MCF 10A (cell line): ENCODE measurements around the gene SAPCD1. TPM values are rescaled to one million over a fixed set of nuclear protein-coding genes. Genes with fewer than 3 reads are reported as not detected.
A peak's percentile ranks its signal among the peaks of the same experiment; 100 is the strongest.

ENCODE experiments used
- BruUV-seq: library from RNA; stranded (reverse); fragments of 400-500 nt; replicated peaks from 2 replicates; lab custom pipeline; 2021; lab: Mats Ljungman, UMichigan
- CTCF ChIA-PET: fragments of 300-600 bp; sonication (Branson Sonifier 250); formaldehyde crosslinking; extraction: SDS; loops from one replicate; lab custom pipeline; 2021; ENCODE audit warnings: antibody characterized with exemption, inconsistent platforms; lab: Yijun Ruan, JAX
- POLR2A ChIA-PET: fragments of 300-600, 350-650 bp; sonication (Branson Sonifier 250); formaldehyde crosslinking; extraction: SDS; loops from one replicate; lab custom pipeline; 2020; ENCODE audit warnings: antibody characterized with exemption, inconsistent platforms; lab: Yijun Ruan, JAX
- DNase-seq: peaks from one replicate; pipeline ENCODE4 v3.0.0-alpha.2; 2018; ENCODE audit not compliant: unreplicated experiment
- H3K27ac Mint-ChIP-seq: one replicate; pipeline ENCODE4 v1.8.0; 2022; ENCODE audit warnings: mild to moderate bottlenecking, low read depth, mixed read lengths; ENCODE audit not compliant: unreplicated experiment
- H3K27me3 Mint-ChIP-seq: one replicate; pipeline ENCODE4 v1.8.0; 2022; ENCODE audit warnings: mixed read lengths; ENCODE audit not compliant: insufficient read depth, unreplicated experiment
- H3K36me3 Mint-ChIP-seq: one replicate; pipeline ENCODE4 v1.8.0; 2022; ENCODE audit warnings: mild to moderate bottlenecking, moderate library complexity, mixed read lengths; ENCODE audit not compliant: insufficient read depth, unreplicated experiment
- H3K4me1 Mint-ChIP-seq: one replicate; pipeline ENCODE4 v1.8.0; 2022; ENCODE audit warnings: mixed read lengths; ENCODE audit not compliant: insufficient read depth, unreplicated experiment
- H3K4me3 Mint-ChIP-seq: one replicate; pipeline ENCODE4 v1.8.0; 2022; ENCODE audit warnings: mild to moderate bottlenecking, moderate library complexity, mixed read lengths; ENCODE audit not compliant: unreplicated experiment
- H3K9me3 Mint-ChIP-seq: one replicate; pipeline ENCODE4 v1.8.0; 2022; ENCODE audit warnings: mixed read lengths; ENCODE audit not compliant: unreplicated experiment
- CTCF ChIP-seq: fragments of 200-600 bp; IDR thresholded peaks from one replicate; pipeline ENCODE4 v1.8.0; 2022; ENCODE audit warnings: antibody characterized with exemption, mild to moderate bottlenecking; ENCODE audit not compliant: unreplicated experiment
- intact Hi-C: fragments of 100-400 bp; cut with micrococcal nuclease; formaldehyde crosslinking; loops from 2 replicates; pipeline ENCODE4 v1.14.1; 2022
- total RNA-seq: library from RNA; stranded (reverse); gene quantifications from 2 replicates; pipeline ENCODE4 v1.2.3, GENCODE V29; 2022

The SAPCD1 gene
- total RNA-seq, 1 experiment from 2014 or later: 5.1 TPM

- H3K4me3 Mint-ChIP-seq: no peak overlapping the region
- H3K27ac Mint-ChIP-seq: no peak overlapping the region
- intact Hi-C loops: loop anchor here (1.0 to 2.0 kb wide), 2 partner anchors 40 to 87 kb away; partner anchors contain the start of genes DDAH2 and LY6G5C
- no peaks in the 10 kb centered on the region for H3K9me3 Mint-ChIP-seq
- CTCF ChIA-PET: interaction anchor here (0.5 to 2.2 kb wide), 13 partner anchors 10 to 88 kb away, joined by 3 to 19 read pairs (median 5); partner anchors contain the start of gene LY6G5C
- no peak for TF ChIP-seq CTCF
- POLR2A ChIA-PET: interaction anchor here (0.7 kb wide), 1 partner anchor 29 kb away, joined by 3 read pairs; the partner anchor contains the start of gene MSH5
- H3K36me3 Mint-ChIP-seq: no peaks in the 10 kb centered on the region
- DNase-seq: no peak
- no TSS peak for BruUV-seq
- peaks cover 5% of the 10 kb centered on the region for H3K4me1 Mint-ChIP-seq
- H3K27me3 Mint-ChIP-seq: no peaks in the 10 kb centered on the region
Observed at GRCh38 chr6:31768363-31769257, 6.2 kb downstream of the SAPCD1 start.

- Mint-ChIP-seq H3K36me3 (no peaks in the 10 kb centered on the region), H3K27ac (no peak overlapping the region)
- no TSS peak for BruUV-seq
Observed at GRCh38 chr6:31769684-31770371, 7.4 kb downstream of the SAPCD1 start.

GRCh38 chr6:31770860-31771259, 8.4 kb downstream of the SAPCD1 start:
- Mint-ChIP-seq H3K27ac (no peak overlapping the region), H3K4me1 (peaks cover 14% of the 10 kb centered on the region), H3K4me3 (no peak overlapping the region), H3K9me3 (no peaks in the 10 kb centered on the region), H3K36me3 (no peaks in the 10 kb centered on the region), H3K27me3 (no peaks in the 10 kb centered on the region)
- no TSS peak for BruUV-seq
- POLR2A ChIA-PET: interaction anchor here (0.6 to 1.3 kb wide), 5 partner anchors 18 to 39 kb away, joined by 3 to 4 read pairs (median 3); partner anchors contain the start of gene CLIC1
- DNase-seq: no peak
- CTCF ChIA-PET: interaction anchor here (0.9 to 2.2 kb wide), 9 partner anchors 8 to 120 kb away, joined by 3 to 15 read pairs (median 8); partner anchors contain the start of gene LY6G5C
- TF ChIP-seq CTCF: no peak
- intact Hi-C loops: loop anchor here (10.0 kb wide), 1 partner anchor 226 kb away; the partner anchor contains the start of genes ATP6V1G2, DDX39B and NFKBIL1

More at GRCh38 chr6:31769684-31770371, 7.4 kb downstream of the SAPCD1 start:
- peak; percentile 74 for DNase-seq
- H3K9me3 Mint-ChIP-seq: no peaks in the 10 kb centered on the region
- H3K27me3 Mint-ChIP-seq: no peaks in the 10 kb centered on the region
- H3K4me3 Mint-ChIP-seq: no peak overlapping the region
- CTCF ChIA-PET: interaction anchor here (0.6 to 2.2 kb wide), 30 partner anchors 9 to 1554 kb away, joined by 3 to 19 read pairs (median 4); partner anchors contain the start of genes CLIC1, LY6G5C, MPIG6B and SKIC2
- intact Hi-C loops: loop anchor here (1.0 to 10.0 kb wide), 3 partner anchors 41 to 225 kb away; partner anchors contain the start of genes ATP6V1G2, DDAH2, DDX39B and LY6G5C
- POLR2A ChIA-PET: interaction anchor here (0.6 to 1.2 kb wide), 5 partner anchors 33 to 1091 kb away, joined by 3 read pairs; partner anchors contain the start of genes C6orf47 and CLIC1
- H3K4me1 Mint-ChIP-seq: peaks cover 5% of the 10 kb centered on the region
- TF ChIP-seq CTCF: peak; percentile 65
